GM21737 (cell line): ENCODE results near the gene RPL10A.

ENCODE experiments used
- ATAC-seq: cut with Tn5 transposase; IDR thresholded peaks from one replicate; pipeline ENCODE4 v1.9.1; 2021; ENCODE audit warnings: mild to moderate bottlenecking, moderate library complexity; ENCODE audit not compliant: unreplicated experiment

RPL10A gene

DNA sequence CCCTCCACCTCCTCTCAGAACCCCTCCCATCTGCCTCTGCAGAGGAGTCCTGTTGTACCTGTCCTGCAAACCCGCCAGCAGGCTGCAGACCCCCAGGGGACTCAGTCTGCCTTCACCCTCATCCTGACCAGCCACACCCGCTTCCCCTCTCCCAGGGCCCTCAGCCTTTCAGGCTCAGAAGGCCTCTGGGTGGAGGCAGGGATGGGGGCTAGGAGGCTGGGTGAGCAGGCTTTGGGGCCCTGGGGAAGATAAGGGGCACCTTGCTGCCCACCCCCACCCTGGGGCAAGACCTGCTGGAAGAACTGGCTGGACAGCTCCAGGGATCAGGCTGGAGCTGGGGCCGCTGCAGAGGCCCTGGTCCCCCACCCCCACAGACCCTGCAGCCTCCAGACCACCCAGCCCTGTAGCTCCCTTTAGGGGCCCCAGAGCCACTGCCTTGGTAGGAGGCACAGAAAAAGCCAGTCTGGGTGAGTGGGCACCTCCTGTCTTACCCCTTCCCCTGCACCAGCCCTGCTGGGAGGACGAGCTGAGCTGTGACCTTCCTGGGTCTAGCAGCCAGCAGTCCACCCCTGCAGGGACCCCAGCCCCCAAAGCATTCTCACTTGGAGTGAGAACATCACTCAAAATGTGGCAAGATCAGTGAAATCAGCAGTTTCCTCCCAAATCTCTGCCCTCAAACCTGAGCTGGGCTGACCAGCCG is 23.5 kb downstream of the RPL10A start:
- ATAC-seq = no peak

DNA sequence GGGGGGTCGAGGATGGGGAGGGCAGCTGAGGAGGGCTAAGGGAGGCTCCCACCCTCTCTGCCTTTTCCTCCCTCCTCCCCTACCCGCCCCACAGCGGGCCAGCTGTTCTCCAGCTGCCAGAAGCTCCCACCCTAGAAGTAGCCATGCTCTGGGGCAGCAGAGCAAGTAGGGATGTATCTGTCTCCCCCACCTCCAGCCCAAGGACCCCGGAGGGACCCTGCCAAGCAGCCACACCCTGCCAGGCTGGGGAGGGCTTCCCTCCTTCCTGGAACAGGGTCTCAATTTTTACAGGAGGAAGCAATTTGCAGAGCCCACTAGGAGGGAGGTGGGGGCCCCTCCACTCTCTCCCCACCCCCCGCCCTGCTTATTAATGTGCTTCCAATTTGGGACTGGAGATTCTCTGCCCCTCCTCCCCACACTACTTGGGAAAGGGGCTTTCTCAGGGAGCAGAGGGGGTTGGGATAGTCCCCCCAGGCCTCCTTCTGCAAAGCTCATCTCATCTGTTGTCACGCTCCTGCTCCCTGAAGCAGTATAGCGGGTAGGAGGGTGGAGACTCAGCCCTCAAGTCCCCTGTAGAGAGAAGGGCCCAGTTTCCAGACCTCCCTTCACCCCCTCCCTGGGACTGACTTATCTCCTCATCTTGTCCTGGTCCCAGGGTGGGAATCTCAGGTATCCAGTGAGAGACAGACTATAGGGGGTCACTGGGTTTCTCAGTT is 24.2 kb downstream of the RPL10A start:
- ATAC-seq = no peak

DNA sequence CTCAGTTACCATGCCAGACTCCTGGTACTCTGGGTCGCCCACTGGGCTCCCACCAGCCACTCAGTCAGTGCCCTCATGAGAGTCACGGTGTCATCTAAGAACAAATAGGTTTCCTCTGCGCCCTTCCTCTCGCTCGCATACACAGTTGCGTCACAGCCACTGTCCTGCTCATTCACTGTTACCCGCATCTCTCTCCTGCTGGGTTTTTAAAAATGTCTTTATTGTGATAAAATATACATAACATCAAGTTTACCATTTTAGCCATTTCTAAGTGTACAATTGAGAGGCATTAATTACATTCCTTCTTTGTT is 24.7 kb downstream of the RPL10A start:
- ATAC-seq = no peak

DNA sequence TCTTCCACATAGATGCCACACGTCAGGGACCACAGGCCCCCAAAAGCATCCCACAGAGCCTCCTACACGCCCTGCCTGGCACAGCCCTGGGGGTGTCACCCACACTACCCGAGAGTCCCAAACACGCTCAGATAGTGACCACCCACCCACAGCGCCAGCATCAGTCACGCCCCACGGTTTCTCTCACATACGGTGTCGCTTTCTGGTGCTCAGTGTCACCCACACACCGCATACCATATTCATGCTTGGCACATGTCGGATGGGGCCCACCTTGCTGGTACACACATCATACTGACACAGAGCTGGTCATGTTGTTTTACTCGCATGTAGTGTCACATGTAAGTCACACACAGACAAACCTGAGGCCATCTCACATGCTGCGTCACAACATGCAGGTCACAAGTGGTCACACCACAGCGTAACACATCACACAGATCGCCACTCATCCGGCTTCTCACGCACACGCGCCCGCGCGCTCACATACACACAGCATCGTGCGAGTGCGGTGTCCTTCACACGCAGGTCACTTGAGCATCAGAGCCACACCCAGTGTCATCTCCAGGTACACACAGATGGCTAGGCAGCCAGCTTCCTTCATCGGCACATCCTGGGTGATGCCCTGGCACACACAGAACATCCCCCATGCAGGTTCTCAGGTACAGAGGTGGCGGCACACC is 25.2 kb downstream of the RPL10A start:
- ATAC-seq = no peak

DNA sequence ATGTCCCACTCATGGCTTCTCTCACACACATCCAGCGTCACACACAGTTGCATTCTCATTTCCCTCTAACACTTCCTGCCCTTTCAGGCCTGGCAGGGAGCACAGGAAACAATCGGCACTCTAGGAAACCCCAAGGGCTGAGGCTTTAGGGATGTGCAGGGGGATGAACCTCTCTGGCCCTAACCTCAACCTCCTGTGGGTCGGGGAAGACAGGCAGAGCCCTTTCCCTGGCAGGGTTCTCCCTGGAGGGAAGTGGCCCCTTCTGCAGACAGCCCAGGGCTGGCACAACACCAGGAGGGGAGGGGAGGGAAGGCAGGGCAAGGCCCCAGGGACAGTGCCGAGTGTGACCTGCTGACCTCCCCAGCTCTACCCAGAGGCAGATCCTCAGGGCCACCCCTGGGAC is 26.0 kb downstream of the RPL10A start:
- no peak for ATAC-seq

DNA sequence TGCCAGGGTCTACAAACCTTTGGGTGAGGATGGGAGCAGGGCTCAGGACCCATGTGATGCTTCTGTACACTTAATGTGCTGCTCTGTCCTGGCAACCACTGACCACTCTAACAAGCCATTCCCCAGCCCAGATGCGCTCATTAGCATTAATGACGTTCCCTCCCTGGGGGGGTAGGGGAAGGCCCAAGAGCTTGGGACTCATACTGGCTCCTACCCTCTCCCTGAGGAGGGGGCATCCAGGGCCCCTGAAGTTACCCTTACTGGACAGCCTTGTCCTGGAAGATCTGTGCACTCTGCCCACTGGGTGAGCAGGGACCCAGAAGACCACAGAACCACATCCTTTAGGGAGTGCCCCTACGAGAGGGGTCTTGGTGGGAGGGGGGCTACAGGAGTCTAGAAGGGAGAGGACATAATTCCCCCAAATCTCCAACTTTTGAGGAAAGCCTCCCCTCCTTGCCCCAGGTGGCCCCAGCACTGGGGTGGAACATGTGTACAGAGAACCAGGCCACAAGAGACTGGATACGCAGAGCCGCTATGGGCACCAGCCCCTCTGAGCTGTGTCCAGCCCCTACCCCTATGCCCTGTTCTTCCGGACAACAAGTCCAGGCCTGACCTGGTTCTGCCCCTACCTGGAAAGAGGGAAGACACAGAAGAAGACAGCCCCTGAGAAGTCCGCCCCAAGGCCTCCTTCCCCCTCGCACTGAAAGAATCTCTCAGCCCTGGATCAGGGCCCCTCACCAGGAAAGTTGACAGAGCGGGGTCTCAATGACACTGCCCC is 27.2 kb downstream of the RPL10A start:
- no peak for ATAC-seq

DNA sequence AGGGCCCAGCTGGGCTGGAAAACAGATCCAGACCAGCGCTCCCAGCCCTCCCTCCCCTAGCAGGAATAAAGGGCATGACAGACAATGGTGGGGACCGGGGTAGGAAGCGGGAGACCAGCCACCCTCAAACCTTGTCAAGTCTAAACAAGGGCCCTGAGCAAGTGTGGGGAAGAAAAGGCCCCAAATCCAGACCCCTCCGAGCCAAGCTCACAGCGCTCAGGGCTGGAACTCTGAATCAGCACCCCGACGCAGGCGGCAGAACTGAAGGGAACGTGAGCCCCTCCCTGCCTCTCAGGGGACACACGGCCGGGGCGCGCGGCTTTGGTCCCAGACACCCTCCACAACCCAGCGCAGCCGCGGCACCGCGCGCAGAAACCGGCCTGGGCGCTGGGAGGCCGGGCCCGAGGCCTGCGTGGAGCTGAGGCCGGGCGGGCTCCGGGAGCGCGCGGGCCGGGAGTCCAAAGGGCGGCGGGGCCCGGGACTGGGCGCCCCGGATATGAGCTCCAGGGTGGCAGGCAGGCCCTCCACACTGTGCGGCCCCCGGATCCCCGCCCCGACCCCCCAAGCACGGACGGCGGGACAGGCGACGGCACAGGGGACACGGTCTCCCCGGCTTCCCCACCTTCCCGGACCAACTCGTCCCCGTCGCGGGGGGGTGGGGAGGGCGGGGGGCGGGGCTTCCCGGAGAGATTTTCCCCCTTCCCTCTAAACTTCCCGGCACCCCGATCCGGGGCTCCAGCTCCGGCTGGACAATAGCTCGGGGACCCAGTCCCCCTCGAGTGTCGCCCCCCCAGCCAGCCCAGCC is 28.0 kb downstream of the RPL10A start:
- ATAC-seq = no peak

DNA sequence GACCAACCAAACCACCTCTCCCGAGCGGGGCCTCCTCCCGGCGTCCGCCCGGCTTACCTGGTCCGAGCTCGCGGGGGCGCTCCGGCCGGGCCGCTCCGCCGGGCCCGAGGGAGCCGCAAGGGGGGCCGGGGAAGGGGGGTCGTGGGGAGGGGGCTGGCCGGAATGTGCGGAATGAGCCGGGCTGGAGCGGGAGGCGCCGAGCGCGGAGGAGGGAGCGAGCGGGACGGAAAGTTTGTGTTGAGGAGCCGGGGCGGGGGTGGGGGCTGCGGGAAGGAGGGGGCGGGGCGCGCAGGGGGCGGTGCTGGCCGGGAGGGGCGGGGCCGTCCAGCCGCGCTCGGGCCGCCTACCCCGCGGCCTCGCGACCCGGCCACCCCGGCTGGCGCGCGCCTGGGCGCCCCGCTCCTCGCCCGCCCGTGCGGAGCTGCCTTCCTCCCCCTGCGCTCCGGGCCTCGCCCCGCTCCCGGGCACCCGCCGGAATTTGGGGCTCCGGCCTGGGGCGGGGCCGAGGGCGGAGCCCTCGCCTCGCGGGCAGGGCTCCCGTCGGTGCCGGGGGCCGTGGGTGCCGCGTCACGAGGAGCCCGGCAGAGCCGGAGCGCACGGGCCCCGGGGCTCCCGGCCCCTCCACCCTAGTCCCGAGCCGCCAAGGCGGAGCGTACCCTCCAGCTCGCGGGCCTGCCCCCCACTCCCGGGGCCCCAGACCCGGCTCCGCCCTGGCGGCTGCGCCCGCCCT is 28.8 kb downstream of the RPL10A start, which contains the start of gene TEAD3:
Gene TEAD3, minus strand, starts transcription at position 239 of the 730 bp plus-strand sequence.
- ATAC-seq = no peak

DNA sequence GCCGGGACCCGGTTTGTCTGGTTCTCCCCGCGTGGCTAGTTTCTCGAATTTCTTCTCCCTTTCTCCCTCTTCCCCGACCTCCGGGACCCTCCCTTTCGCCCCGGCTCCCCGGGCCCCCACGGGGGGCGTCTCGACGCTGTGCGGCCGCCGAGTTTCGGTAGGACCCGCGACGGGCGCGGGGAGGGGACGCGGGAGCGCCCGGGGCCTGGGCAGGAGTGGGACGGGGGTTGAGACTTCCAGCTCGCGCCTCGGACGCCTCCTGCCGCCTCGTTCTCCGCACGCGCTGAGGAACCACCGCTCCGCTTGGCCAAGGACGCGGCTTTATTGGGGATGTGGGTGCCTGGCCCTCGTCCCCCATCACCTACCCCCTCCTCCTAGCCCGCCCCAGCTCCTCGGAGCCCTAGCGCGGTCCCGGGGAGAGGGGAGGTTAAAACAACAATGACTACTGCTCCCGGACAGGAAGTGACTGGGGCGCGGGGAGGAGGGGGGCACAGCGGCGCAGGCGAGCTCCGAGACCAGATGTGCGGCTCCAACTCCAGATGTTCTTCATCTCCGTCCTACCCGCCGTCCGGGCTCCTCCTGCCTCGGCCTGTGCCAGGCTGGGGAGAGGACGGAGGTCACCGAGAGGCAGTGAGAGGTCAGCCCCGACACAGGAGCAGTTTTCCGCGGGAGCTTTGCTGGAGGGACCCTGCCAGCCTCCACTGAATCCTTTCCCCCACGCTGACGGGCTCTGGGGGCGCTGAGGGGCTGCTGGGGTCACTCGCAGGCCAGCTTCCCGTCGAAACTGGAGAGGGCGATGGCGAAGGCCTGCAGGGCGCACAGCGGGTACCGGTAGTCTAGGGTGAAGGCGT is 29.6 kb downstream of the RPL10A start:
- ATAC-seq = no peak

DNA sequence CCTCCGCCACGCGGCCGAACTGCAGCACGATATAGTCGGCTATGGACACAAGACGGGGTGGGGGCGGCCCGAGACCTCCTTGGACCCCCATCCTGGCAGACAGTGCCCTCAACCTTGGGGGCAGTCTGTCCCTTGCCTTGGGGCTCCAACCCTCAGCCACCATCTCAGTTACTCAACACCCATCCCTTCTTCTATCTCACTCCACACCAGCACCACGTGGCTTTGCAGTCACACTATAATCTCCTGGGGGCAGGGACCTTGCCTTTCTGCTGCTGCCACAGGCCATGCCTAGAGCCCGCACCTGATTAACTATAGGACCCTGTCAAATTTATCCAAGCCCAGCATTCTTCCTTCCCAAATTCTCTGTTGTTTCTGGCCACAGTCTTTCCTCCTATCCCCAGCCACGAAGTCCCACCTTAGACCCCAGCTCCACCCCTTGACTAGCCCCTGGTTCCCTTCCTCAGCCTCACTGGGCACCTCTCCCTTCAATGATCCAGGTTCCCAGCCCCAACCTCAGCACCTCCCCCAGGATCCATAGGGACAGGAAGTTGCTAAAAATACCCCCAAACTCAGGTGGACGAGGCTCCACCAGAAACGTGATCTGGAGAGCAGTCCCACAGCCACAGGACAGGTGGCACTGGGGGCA is 30.3 kb downstream of the RPL10A start:
- no peak for ATAC-seq

DNA sequence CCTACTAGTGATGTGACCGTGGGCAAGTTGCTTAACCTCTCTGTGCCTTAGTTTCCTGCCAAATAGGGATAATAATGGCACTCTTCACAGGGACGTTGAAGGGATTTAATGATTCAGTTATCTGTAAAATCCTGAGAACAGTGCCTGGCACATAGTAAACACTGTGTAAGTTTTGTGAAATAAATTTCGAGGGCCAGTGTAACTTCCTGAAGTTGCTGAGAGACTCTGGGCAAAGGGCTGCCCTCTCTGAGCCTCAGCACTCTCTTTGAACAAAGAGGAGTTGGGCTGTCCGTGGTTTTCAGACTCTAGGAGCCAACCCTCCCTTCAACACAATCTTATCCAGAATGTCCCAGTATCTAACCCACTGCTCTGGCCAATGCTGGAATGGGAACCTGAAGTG is 31.2 kb downstream of the RPL10A start:
- ATAC-seq = no peak

DNA sequence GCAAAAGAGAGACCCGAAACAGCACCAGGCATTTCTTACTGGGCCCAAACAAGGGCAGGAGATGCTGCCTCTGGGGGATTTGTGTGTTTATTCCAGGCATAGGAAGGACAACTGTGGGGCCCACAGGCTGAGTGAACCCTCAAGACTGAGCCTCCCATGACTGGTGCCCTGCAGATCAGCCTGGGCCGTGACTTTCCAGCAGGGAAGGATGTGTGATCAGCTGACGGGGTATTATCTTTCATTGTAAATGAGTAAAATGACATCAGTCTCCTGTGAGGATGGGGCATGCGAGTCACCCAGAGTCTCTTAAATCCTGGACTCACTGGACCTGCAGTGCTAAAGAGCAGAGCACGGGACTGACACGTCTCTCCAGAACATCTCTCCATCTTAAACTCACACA is 32.6 kb downstream of the RPL10A start:
- no peak for ATAC-seq

DNA sequence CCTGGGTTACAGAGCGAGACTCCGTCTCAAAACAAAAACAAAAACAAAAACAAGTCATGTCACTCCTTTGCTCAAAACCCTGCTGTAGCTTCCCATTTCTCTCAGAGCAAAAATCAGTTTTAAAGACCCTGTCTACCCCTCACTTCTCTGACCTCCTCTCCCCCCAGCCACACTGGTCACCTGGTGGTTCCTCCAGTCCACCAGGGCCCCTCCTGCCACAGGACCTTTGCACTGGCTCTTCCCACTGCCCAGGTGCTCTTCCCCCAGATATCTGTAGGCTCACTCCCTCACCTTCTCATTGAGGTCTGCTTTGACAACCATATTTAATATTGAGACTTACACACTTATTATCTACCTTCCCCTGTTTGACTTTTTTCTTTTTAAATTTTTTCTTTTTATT is 33.6 kb downstream of the RPL10A start:
- ATAC-seq = no peak

DNA sequence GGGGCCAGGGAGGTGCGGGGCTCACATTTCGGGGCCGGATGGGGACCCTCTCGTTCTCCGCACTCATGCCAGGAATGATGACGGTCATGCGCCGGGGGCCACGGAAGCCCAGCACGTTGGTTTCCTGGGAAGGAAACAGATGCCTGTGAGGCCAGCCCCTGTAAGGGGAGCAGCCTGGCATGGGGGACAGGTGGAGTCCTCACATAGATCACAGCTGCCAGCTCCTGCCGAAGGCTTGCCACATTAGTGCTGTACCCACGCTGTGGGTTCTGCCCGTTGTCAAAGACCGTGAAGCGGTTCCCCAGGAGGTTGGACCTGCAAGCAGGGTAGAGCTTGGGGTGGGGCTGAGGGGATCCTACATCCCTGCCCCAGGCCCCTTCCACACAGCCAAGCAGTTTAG is 35.3 kb downstream of the RPL10A start:
- no peak for ATAC-seq

DNA sequence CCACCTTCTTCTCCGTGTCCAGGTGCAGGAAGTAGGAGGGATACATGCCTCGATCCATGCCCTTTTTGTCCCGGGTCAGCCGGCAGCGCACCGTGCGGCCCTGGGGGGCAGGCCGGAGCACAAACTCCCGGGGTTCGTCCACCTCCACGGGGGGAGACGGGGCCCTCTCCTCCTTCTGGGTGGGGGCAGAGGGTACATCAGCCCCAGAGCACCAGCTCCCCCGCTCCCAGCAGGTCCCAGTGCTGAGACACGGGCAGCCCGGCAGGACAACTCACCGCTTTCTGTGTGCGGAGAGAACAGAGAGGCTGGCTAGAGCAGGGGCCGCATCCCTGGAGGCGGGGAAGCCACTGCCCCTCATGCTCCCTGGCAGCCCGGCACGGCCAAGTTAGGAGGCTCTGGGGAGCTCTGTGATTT is 37.8 kb downstream of the RPL10A start:
- ATAC-seq = no peak

DNA sequence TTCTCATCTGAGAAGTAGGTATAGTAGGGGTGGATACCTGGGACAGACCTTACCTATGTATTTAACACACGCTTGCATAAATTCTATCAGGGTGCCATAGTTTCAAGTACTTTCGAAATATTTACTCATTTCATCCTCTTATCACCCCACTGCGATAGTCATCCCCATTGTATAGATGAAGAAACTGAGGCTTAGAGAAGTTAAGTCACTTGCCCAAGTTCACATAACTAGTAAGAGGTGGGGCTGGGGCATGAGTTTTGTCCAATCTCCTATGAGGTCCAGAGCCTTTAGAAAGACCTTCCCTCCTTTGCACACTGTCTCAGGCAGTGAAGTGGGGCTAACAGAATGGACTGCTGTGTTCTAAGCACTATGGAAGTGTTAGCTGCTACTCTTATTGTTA is 38.3 kb downstream of the RPL10A start:
- ATAC-seq = no peak

DNA sequence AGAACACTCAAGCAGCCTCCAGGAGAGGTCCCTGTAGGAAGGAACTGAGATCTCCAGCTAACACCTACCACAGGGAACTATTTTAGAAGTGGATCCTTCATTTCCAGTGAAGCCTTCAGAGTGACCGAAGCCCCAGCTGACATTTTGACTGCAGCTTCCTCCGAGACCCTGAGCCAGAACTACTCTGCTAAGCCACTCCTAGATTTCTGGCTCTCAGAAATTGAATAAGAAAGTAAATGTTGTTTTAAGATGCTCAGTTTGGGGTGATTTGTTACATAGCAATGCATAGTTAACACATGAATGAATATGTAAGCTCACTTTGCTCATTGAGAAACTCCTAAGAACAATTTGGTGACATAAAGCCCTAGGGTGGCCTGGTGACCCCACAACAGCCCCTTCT is 39.0 kb downstream of the RPL10A start:
- ATAC-seq = no peak

DNA sequence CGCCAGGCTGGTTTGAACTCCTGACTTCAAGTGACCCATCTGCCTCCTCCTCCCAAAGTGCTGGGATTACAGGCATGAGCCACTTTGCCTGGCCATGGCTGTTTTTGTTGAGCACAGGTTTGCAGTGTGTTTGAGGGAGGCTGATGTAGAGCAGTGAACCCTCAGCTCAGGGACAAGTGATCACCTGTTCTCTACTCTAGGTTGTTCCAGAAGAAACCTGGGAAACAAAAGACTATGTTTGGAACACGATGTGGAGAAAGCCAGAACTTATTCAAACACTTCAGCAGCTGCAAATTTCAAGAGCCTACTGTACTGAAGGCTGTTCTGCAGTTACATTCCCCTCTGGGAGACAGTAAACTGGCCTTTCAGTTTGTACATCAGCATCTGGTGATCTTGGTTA is 39.8 kb downstream of the RPL10A start:
- no peak for ATAC-seq

DNA sequence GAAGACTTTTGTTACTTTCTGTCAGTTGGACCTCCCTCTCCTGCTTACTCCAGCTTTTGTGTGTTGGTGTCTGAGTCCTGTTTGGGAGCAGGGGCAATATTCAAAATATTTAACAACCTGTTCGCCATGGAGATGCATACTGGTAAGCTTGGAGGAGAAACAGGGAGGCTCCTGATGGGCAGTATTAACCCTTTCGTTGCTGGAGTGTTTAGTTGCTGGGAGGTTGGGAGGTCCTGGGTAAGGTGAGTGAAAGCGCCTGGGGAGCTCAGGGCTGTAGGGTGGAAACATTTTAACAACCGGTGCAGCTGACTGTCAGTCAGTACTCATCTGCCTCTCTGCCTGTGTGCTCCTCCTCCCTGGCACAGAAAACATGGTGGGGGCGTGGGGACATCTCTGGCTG is 40.3 kb downstream of the RPL10A start:
- ATAC-seq = no peak
